ENCODE data around the gene C16orf54.
"Not testable (repeated sequence)": the region's sequence is repeated elsewhere in the genome, so short reads cannot be mapped to it uniquely, and the experiment has no call there.

Gene C16orf54

DNA sequence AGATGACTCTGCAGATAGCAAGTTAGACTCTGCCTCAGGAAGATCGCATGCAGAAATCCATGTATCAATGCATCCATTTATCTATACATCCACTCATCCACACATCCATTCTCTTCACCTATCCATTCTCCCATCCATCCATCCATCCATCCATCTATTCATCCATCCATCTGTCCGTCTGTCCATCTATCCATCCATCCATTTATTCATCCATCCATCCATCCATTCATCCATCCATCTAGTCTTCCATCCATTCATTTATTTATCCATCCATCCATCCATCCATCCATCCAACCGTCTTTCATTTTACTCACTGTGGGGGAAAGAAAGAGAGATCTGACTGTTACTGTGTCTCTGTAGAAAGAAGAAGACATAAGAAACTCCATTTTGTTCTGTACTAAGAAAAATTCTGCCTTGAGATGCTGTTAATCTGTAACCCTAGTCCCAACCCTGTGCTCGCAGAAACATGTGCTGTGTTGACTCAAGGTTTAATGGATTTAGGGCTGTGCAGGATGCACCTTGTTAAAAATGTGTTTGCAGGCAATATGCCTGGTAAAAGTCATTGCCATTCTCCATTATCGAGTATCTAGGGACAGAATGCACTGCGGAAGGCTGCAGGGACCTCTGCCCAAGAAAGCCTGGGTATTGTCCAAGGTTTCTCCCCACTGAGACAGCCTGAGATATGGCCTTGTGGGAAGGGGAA, 5.7 kb downstream of the C16orf54 start:
- DNase-seq (ENCODE audit: low read depth): not testable (repeated sequence)

DNA sequence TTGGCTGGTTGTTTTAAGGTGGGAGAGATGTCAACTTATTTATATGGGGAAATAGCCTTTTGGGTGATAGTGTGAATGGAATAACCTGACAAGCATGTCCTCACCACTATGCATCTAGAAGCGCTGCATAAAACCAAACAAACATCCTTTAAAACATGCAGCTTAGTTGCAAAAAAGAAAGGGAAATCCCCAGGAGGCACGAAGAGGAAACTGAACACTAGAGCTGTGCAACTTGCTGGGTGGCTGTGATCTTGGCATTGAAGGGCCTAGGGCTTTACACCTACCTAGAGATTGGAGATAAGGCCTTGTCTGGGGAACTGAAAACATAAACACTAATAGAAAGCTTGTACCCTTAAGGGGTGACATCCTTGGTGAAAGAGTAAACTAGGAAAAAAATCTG, 7.3 kb downstream of the C16orf54 start:
- DNase-seq (ENCODE audit: low read depth): no peak

DNA sequence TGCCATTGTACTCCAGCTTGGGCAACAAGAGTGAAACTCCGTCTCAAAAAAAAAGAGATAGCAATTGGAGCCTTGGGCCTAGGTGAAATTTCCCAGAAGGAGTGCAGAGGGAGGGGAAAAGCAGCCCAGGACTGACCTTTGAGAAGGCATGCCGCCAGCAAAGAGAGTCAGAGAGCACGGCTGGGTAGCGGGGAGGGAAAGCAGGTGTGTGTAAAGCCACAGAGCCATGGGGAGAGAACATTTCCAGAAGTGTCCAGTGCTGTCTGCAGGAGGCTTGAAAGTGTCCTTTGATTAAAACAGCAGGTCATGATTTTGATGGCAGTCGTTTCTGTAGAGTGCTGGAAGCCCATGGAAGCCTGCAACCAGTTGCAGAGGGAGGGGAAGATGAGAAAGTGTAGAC, 8.1 kb downstream of the C16orf54 start:
- no peak for DNase-seq (ENCODE audit: low read depth)

DNA sequence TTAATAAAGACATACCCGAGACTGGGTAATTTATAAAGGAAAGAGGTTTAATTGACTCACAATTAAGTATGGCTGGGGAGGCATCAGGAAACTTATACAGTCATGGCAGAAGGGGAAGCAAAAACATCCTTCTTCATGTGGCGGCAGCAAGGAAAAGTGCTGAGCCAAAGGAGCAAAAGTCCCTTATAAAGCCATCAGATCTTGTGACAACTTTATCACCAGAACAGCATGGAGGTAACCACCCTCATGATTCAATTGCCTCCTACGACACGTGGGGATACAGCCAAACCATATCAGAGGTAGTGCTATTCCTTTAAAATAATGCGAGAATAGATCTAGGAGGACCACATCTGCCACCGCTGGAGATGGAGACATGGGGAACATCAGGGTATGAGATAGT, 9.0 kb downstream of the C16orf54 start:
- DNase-seq (ENCODE audit: low read depth): no peak

DNA sequence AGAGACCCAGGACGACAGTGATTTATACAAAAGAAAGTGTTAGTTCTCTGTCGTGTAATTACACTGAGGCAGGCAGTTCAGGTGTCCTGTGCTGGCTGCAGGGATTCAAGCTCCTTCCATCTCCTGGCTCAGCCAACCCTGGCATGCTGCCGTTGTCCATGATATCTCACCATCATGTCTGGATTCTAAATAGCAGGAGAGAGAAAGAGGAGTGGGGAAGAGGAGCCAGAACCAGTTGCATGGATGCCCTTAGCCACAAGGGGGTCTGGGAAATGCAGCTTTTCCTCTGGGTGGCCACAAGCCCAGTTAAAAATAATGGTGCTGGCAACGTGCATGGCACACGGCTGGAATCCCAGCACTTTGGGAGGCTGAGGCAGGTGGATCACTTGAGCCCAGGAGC, 9.7 kb downstream of the C16orf54 start:
- DNase-seq (ENCODE audit: low read depth): no peak

DNA sequence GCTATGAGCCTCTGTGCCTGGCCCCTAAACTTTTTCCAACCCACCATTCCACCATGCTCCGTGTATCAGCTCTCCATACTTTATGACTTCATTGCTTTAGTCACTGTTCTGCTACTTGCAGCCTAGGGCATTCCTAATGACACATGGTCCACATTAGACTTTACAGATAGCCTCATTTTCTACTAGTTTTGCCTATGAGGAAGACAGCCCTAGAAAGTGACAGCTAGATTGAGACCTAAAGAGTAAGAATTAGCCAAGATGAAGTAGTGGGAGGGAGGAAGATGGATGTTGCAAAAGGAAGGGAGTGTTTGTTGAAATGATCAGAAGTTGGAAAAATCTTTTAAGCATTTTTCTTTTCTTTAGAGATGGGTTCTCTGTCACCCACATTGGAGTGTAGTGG, 11.0 kb downstream of the C16orf54 start:
- DNase-seq (ENCODE audit: low read depth): no peak

DNA sequence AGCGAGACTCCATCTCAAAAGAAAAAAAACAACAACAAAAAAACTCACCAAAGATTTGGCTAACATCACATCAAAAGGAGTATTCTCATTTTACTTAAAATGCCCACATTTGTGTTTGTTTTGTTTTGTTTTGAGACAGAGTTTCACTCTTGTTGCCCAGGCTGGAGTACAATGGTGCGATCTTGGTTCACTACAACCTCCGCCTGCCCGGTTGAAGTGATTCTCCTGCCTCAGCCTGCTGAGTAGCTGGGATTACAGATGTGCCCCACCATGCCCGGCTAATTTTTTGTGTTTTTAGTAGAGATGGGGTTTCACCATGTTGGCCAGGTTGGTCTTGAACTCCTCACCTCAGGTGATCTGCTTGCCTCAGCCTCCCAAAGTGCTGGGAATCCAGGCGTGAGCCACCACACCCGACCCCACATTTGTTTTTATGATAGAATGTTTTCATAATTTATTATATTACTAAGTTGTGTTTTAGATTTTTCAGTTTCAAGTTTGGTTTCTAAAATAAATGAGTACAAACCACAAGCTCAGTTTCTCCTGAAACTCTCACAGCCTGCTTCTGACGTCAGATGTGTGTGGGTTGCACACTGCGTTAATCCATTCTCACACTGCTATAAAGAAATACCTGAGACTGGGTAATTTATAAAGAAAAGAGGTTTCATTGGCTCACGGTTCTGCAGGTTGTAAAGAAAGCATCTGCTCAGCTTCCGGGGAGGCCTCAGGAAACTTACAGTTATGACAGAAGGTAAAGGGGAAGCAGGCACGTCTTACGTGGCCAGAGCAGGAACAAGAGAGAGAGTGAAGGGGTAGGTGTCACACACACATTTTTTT, 13.8 kb downstream of the C16orf54 start:
- not testable (repeated sequence) for DNase-seq (ENCODE audit: low read depth)

DNA sequence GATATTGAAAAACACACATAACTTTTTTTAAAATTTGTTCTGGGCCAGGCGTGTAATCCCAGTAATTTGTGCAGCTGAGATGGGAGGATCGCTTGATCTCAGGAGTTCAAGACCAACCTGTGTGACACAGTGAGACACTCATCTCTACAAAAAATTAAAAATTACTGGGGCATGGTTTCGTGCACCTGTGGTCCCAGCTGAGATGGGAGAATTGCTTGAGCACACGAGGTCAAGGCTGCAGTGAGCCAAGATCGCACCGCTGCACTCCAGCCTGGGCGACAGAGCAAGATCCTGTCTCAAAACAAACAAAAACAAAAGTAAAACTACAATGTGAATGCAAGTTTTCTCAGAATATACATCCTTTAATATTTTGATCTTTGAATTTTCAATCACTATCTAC, 15.1 kb downstream of the C16orf54 start:
- DNase-seq (ENCODE audit: low read depth): no peak

DNA sequence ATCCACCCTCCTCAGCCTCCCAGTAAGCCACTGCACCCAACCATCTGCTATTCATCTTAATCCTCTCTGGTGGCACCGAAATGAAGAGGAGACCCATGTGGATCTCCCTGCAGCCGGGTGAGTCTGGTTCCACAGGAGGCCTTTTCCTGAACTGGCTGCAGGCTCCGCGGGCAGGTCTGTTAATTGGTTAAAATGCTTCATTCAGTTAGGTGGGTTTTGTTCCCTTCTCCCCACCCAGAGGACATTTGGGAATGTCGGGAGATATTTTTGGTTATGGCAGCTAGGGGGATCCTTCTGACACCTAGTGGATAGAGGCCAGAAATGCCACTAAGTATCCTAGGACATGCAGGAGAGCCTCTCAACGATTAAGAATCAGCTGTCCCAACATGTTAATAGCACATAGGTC, 16.7 kb downstream of the C16orf54 start:
- DNase-seq (ENCODE audit: low read depth): peak; percentile 19

DNA sequence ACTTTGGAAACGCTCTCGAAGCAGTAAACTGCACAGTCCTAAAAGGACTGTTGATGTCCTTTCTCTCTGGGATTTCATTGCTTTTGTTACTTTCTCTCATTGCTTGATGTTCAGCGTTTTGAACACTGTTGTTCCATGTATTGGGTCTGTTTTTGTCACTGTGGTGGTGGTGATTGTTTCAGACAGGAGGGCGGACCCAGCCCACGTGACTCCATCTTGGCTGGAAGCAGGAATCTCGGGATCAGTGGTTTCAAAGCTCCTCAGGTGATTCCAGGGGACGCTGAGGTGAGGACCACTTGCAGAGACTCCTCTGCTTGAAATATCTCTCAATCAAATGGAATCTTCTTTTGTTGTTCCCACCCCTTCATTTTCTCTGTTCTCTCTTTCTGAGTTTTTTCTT, 18.3 kb downstream of the C16orf54 start:
- no peak for DNase-seq (ENCODE audit: low read depth)

DNA sequence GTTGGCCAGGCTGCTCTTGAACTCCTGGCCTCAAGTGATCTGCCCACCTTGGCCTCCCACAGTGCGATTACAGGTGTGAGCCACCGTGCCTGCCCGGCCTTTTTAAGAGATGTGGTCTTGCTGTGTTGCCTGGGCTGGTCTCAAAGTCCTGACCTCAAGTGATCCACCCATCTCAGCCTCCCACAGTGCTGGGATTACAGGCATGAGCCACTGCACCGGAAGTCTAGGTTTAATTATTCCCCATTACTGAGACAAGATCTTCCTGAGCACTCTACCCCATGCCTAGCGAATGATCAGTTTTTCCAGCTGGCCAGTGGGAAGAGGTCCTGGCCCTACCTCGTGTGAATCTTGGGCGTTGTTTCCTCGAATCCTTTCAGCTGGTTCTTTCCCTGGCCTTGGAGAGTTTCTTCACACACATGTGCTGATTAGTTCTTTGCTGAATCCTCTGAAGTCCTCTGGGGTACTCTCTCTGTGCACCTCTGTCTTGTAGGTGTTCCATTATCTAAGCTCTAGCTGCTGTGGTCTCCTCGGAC, 18.9 kb downstream of the C16orf54 start:
- DNase-seq (ENCODE audit: low read depth): no peak

DNA sequence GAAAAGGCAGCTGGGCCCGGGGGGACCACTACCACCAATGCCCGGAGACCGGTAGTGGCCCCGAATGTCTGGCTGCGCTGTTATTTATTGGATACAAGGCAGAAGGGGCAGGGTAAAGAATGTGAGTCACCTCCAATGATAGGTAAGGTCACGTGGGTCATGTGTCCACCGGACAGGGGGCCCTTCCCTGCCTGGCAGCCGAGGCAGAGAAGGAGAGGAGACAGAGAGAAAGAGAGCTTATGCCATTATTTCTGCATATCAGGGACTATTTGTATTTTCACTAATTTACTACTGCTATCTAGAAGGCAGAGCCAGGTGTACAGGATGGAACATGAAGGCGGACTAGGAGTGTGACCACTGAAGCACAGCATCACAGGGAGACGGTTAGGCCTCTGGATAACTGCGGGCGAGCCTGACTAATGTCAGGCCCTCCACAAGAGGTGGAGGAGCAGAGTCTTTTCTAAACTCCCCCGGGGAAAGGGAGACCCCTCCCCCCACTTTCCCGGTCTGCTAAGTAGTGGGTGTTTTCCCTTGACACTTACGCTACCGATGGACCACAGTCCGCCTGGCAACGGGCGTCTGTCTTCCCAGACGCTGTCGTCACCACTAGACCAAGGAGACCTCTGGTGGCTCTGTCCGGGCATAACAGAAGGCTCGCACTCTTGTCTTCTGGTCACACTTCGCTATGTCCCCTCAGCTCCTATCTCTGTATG, 24.5 kb downstream of the C16orf54 start:
- DNase-seq (ENCODE audit: low read depth): peak; percentile 21

DNA sequence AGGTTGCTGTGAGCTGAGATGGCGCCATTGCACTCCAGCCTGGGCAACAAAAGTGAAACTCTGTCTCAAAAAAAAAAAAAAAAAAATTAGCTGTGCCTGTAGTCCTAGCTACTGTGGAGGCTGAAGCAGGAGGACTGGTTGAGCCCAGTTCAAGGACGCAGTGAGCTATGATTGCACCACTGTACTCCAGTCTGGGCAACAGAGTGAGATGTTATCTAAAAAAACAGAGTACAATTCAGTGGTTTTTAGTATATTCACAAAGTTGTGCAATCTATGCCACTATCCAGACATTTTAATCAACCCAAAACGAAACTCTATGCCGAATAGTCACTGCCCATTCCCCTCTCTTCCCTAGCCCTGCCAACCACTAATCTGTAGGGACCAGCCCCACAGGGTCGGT, 25.1 kb downstream of the C16orf54 start:
- no peak for DNase-seq (ENCODE audit: low read depth)

DNA sequence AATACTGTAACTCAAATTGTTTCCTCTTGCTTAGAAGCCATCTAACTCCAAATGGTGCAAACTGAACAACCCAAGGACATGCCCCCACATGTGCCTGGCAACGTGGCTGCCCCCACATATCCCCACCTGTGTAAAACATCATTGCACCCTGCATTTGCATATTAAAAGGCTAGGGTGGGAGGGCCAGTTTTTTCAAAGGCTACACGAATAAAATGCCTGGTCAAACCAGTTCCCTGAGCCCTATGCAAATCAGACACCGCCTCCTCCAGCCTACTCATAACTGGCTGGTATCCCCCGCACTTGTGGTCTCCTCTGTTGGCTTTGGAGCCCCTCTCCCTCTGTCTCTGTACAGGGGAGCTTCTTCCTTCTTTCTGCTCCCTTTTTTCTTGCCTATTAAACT, 26.7 kb downstream of the C16orf54 start:
- no peak for DNase-seq (ENCODE audit: low read depth)

DNA sequence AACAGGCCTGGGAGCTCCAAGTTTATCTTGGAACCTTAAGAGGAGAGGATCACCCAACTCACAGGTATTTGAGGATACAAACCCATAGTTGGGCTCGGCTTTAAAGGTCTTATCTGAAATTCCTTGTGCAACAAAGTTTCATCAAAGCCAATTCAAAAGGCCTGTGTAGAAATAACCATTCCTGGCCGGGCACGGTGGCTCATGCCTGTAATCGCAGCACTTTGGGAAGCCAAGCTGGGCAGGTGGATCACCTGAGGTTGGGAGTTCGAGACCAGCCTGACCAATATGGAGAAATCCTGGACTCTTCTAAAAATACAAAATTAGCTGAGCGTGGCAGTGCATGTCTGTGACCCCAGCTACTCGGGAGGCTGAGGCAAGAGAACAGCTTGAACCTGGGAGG, 28.7 kb downstream of the C16orf54 start:
- DNase-seq (ENCODE audit: low read depth): no peak

DNA sequence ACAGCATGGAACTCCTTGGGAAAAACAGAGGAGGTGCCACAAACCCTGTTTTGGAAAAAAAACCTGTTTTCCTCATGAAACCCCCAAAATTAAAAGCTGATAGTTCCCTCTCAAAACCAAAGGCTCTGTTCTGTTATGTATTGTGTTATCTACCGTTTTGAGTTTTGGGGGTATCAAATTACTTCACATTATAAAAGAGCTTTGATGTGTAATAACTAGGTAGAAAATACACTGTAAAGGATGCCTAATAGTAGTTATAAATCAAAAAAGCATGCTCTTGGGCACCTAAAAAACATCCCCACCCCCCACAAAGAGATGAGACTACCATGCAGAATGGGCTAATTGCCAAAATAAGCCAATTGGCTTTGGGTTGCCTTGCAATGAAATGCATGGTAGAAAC, 30.8 kb downstream of the C16orf54 start:
- DNase-seq (ENCODE audit: low read depth): no peak

DNA sequence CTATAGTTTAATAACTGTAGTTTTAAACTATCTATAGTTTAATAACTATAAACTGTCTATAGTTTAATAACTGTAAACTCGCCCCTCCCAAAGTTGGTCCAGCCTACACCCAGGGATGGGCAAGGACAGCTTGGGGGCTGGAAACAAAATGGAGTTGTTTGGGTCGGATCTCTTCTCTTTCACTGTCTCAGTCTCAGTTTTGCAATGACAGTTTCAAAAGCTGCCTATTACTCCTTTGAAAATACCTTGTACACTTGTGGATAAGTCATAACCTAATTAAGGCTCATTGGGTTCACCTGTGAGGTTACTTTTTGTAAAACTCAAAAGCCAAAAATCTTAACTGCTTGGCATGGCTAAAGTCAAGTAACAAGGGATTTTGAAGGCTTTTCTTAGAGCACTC, 31.4 kb downstream of the C16orf54 start:
- DNase-seq (ENCODE audit: low read depth): no peak

DNA sequence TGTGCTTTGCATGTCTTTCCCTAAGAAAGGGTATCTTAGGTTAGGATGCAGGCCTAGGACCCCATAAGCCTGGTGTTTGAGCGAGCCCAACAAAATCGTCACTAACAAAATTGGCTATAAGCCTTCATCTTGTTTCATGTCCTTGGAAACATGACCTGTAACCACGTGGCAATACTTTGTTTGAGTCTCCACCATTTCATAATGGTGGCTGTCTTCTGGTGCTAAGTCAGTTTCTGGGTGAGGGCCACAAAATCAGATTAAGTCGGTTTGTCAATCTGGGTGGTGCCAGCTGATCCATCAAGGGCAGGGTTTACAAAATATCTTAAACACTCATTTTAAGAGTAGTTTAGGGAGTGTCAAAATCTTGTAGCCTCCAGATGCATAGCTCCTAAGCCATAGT, 33.0 kb downstream of the C16orf54 start:
- DNase-seq (ENCODE audit: low read depth): no peak

DNA sequence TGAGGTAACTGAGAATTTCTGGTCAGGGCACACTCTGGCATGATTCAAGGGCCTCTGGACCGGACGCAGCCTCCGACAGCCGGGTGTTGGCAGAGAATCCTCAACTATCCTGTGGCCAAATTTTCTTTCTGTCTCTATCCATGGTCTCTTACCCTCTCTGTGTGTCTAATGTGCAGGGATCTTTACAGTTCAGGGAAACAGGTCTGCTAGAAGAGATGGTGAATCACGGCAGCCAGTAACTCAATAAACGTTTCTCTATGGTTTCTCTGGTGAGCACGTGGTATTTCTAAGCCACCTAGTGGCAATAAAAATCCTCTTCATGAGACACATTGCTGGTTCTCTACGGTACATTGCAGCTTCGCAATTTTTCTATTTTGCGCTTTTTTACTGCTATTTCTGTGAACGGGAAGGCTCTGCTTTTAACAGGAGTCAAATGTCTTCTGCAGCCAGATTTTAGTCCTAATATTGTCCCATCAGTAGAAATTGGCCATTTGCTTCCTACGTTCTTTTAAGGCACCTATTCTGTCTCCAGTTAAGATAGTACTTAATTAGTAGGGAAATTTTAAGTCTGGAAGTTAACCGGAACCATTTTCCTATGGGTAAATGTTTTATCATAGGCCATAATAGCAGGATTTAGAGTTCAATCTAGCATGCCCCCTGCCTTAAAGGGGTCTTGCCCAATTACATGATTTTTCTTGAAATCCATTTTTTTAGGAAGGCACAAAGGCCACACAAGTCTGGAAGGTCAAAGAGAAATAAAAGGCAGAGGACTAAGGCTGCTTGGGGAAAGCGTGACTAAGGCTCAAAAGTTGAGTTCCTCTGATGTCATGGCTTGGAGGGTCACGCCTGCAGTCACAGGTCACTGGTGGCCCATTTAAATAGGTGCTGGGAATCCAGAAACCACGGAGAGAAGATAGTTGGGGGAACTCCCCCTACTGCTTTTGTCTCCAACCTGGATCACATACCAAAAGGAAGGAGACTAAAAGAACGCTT, 35.3 kb downstream of the C16orf54 start:
- peak; percentile 39 for DNase-seq (ENCODE audit: low read depth)

DNA sequence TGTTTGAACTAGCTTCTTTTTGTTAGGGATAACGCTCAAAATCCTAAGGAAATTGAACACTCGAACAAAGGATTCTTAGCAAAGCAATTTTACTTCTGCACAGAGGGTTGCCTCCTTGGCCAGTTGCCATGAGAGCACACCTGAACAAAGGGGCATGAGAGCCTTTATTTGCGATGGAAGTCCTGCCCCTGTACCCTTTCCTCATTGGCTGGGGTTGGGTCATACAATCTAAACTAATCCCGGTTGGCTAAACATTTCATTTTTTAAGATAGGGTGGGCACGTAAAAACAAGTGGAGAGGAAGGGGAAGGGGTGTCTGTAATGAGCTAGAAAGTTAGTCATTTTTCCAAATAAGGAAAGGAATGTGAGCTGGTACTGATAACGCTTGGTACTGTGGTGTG, 36.1 kb downstream of the C16orf54 start:
- DNase-seq (ENCODE audit: low read depth): not testable (repeated sequence)

DNA sequence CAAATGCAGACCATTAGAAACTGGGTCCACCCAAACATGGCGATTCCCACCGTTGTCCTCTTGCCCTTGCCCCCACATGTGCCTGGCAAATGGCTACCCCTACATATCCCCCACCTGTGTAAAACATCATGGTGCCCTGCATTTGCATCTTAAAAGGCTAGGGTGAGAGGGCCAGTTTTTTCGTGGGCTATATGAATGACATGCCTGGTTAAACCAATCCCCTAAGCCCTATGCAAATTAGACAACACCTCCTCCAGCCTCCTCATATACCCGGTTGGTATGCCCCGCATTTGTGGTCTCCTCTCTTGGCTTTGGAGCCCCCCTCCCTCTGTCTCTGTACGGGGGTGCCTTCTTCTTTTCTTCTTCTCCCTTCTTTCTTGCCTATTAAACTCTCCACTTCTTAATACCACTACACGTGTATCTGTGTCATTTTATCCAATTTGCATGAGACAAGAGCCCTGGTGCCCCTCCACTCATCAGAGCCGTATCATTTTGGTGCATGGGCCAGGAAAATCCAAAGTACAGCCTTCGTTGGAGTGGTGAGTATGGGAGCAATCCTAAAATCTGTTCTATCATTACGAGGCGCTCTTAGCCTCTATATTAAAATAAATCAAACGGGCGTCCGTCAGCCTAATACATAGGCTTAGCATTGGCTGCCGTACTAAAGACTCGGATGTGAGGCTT, 36.7 kb downstream of the C16orf54 start:
- no peak for DNase-seq (ENCODE audit: low read depth)

Measured in GM04504 (cell line).